ENCODE data around the gene ZBTB42. TPM values are rescaled to one million over a fixed set of nuclear protein-coding genes. Genes with fewer than 3 reads are reported as not detected.

The ZBTB42 gene
- total RNA-seq, 2 experiments from 2014 or later: 3.0 TPM

DNA sequence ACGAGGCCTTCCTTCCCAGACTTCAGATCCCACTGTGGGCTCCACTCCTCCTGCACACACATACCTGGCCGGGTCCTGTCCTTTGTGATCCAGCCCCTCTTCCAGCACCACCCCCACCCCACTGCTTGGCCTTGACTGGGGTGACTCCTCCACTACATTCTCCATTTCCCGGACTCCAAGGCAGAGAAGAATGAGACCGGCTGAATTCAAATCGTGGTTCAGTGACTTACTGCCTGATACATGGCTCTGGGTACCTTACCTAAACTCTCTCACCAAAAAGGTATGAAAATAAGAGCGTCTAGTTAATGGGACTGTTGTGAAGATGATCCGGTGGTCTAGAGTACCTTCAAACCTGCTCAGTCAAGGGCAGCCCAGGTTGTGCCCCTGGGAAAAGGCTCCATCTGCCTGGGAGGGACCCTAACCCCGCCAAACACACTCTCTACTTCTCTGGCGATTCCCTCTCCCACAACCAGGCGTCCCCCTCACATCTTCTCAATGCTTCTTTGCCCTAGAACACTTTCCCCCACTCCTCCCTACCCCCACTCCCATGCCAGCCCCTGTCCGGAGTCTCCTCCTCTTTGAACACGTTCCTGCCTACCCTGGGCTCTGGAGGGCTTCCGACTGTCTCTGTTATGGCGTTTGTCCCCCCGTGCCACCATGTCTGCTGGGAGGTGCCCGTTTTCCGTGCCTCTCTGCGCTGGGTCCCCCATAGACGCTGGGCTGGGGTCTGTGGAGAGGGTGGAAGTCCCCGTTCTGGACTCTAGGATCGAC lies 1.5 kb upstream of the ZBTB42 start:
- POLR2A ChIA-PET: no interaction called here
- CTCF ChIA-PET: interaction anchor here (1.9 kb wide), 1 partner anchor 31 kb away, joined by 6 read pairs; no protein-coding TSS in a partner anchor

DNA sequence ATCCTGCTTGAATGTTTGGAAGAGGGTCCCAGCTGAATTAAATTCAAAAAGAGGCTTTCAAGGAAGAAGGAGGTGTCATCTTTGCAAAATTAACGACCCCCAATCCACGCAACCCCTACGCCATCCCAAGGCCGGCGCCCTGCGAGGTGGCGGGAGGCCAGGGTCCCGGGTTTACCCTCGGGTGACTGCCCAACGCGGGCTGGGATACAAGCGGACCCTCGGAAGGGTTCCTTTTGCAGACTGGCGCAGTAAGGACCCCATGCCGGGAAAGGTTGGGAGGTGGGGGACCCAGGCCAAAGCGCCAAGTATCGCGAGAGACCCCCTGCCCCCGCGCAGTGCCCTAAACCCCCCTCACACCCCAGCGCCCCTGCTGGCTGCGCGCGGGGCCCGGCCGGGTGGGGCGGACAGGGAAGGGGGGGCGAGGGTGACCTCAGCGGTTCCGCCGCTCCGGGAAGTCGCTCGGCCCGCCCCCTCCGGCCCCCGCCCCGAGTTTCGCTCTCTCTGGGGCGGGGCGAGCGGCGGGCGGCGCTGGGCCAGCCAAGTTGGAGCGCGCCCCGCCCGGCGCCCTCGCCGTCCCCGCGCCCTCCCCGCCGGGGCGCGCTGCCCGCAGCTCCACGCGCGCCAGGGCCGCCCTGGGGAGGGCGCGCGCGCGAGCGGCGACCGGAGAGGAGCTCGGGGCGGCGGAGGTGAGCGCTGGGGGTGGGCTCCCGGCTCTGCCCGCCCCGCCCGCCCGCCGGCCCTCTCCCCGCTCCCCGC lies 708 bp upstream of the ZBTB42 start:
- POLR2A ChIA-PET: interaction anchor here (1.0 kb wide), 1 partner anchor 48 kb away, joined by 4 read pairs; the partner anchor contains the start of gene SIVA1
- CTCF ChIA-PET: interaction anchor here (0.9 to 1.9 kb wide), 5 partner anchors 9 to 32 kb away, joined by 4 to 12 read pairs (median 5); no protein-coding TSS in a partner anchor

DNA sequence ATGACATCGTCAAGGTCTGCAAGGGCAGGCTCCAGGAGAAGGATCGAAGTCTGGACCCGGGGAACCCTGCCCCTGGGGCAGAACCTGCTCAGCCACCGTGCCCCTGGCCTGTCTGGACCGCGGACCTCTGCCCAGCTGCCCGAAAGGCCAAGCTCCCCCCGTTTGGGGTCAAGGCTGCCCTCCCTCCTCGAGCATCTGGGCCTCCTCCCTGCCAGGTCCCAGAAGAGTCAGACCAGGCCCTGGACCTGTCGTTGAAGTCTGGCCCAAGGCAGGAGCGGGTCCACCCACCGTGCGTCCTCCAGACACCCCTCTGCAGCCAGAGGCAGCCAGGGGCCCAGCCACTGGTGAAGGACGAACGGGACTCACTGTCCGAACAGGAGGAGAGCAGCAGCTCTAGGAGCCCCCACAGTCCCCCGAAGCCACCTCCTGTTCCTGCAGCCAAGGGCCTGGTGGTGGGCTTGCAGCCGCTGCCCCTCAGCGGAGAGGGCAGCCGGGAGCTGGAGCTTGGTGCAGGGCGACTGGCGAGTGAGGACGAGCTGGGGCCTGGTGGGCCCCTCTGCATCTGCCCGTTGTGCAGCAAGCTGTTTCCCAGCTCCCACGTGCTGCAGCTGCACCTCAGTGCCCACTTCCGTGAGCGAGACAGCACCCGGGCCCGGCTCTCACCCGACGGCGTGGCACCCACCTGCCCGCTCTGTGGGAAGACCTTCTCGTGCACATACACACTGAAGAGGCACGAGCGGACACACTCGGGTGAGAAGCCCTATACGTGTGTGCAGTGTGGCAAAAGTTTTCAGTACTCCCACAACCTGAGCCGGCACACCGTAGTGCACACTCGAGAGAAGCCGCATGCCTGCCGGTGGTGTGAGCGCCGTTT lies 856 bp downstream of the ZBTB42 start:
- POLR2A ChIA-PET: interaction anchor here (1.2 kb wide), 1 partner anchor 13 kb away, joined by 14 read pairs; no protein-coding TSS in a partner anchor

DNA sequence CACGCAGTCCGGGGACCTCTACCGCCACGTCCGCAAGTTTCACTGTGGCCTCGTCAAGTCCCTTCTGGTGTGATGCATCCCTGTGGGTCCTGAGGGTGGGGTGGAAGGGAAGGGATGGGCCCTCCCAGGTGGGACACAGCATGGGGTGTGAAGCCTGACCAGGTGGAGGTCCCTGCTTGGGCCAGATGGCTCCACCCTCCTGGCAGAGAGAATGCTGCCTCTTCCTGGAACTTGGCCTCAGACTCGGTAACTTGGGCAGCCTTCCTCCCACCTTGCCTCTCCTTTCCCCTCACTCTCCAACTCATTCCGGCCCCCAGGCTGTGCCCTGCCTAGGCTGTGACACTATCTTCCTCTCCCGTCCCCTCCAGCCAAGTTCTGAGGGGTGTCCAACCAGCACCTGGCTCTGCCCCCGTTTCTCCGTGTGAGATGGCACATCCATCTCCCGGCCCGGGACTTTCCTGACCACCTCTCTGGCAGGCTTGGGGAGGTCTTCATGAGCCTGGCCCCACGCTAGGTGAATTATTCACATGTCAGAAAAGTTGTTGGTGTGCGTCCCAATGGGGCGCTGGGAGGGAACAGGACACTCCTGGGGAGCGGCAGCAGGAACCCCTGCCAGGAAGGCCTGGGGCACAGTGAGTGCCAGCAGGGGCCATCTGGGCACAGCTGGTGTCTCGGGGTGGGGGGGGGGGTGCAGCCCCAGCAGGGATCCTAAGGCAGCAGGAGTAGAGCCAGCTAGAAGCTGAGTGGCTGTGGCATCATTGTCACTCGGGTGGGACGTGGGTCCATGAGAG lies 1.7 kb downstream of the ZBTB42 start:
- CTCF ChIA-PET: interaction anchor here (1.6 to 1.9 kb wide), 2 partner anchors 34 to 49 kb away, joined by 3 to 9 read pairs; partner anchors contain the start of gene SIVA1
- POLR2A ChIA-PET: interaction anchor here (1.2 kb wide), 1 partner anchor 12 kb away, joined by 14 read pairs; no protein-coding TSS in a partner anchor

More for the DNA sequence above, 856 bp downstream of the ZBTB42 start:
- CTCF ChIA-PET: interaction anchor here (0.9 to 1.9 kb wide), 6 partner anchors 10 to 48 kb away, joined by 3 to 12 read pairs (median 4); partner anchors contain the start of gene SIVA1

DNA sequence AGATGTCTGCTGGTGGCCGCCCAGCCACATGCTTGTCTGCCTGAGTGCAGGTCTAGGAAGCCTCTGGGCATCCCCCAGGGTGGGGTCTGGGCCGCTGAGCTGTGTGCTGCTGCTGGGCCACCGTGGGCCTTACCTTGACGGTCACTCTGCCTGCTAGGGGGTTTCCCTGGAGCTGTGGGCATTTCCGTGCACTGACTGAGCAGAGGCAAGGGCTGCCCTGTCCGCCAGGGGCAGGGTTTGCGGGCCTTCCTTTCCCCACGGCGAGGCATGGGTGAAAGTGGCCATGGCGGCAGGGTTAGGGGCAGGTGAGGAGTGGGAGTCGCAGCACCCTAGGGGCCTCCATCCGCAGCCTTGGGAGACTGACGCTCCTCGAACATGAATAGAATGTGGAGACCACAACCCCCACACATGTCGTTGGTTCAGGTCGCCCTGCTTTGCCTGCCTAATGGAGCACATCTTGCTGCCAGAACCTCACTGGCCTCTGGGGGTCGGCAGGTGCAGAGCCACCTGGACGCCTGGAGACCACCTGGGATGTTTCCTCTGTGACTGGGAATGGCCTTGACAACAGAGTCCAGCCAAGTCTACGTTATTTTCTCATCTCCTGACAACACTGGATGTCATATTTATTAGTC lies 2.5 kb downstream of the ZBTB42 start:
- CTCF ChIA-PET: no interaction called here
- POLR2A ChIA-PET: no interaction called here

DNA sequence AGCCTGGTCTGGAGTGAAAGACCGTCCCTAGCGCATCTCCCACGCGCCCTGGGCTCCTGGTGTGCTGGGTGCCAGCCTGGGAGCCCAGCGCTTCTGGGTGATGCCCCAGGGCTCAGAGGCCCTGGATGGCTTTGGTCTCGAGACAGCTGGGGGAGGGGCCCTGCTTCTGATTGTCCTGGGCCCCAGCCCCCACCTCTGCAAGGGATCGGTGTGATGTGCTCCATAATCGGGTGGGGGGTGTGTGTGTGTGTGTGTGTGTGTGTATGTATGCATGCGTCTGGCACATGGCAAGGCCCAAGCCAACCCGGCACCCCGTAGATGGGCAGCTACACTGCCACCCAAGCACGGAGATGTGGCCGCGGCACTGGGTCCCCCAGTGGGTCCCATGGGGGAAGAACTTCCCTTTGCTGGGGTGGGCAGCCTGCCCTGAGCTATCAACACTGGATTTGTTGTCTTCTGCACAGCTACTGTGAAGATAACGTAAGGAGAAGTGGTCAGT lies 3.1 kb downstream of the ZBTB42 start:
- ChIA-PET POLR2A (no interaction called here), CTCF (no interaction called here)

DNA sequence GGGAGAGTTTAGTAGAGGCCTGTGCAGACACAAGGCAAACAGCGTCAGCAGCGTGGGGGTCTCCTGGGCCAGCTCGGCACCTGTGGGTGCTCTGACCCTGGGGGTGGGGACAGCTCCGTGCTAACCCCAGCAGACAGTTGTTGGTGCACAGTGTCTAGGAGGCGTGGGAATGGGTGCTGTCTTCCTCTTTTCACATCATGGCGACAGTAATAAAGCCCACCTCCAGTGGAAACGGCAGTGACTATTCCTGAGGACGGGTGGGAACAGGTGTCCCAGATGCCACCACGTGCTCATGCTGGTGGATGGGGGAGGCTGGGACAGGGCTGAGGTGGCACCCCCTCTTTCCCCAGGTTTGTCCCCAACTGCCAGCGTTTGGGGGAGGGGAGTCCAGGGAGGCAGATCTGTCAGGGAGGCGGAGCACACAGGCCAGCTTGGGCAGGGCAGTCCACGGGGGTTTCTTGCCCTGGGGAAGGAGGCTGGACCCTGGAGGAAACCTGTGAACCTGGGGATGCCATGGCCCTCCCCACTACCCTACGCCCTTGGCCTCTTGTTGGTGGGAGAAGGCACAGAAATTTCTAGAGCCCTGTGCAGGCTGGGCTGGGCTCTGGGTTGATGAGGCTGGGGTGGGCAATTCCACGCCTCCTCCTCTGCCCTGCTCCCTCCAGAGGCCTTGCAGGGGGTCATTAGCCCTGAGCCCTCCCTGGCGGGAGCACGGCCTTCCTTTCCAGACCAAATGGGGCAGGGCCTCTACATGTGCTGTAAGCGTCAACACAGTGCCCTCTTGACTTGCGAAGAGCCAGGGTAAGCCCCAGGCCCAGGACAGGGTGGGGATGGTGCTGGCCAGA lies 3.8 kb downstream of the ZBTB42 start:
- ChIA-PET CTCF (no interaction called here), POLR2A (no interaction called here)

DNA sequence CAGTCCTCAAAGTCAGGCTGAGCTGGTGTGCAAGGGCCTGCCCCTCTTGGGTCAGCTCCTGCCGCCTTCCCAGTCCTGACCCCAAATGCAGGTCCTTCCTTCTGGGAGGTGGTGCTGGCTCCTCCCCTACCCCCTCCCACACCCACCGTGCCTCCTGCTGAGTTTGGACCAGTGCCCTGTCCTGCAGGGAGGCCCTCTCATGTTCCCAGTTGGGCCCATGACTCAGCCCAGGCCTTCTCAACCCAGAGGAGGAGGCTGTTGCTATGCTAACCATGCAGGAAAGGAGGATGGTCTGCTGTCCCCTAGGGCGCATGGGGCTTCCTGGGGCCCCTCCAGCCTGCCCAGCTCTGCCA lies 4.4 kb downstream of the ZBTB42 start:
- CTCF ChIA-PET: no interaction called here

DNA sequence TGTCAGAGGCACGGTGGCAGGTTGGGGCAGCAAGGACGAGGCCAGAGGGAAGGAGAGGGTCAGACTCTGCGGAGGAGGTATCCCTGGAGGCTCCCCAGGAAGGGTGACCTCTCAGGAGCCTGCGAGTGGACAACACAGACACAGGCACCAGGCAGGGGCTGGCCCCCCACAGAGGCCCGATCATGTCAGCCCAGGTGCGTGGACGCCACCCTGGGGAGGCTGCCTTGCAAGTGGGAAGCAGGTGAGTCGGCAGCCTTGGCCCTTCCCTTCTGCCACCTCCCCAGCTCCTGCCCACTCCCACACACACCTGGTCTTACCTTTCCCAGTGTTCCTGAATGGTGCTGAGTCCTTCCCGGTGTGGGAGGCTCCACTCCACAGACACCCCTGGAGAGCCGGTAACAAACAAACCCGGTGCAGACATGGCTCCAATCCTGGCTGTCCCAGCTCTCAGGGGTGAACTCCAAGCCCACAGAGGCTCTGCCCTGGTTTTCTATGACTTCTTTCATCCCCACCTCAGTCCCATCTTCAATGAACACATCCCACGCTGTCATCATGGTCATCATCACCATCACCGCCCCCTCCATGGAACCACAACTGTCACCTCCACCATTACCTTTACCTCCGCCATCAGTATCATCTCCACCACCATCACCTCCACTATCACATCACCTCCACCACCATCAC lies 5.2 kb downstream of the ZBTB42 start:
- ChIA-PET CTCF (no interaction called here), POLR2A (no interaction called here)

More for the DNA sequence above, 4.4 kb downstream of the ZBTB42 start:
- POLR2A ChIA-PET: no interaction called here

DNA sequence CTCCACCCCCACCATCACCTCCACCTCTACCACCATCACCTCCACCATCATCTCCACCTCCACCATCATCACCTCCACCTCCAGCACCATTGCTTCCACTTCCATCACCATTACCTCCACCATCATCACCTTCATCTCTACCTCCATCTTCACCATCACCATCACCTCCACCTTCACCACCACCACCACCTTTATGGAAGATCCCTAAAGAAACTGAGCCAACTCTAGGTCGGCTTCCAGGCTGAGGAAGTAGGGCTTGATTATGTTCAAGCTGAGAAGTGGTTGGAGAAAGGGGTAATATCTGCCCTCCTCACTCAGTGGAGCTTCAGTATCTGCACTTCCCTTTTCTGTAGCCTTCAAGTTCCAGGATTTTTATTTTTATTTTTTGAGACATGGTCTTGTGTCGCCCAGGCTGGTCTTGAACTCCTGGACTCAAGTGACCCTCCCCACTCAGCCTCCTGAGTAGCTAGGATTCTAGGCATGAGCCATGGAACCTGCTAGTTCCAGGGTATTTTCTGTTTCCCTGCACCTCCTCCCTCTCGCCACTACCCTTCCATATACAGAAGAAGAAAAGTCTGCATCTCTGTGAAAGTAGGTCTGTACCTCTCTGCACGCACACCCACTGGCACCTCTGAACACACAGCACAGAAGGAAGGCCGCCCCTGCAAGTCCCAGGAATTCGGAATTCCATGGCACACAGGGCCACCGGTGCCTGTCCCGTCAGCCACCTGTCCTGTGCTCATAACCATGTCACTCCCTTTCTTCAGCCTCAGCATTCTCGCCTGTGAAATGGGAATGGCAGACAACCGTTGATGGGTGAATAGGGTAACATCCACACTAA lies 5.9 kb downstream of the ZBTB42 start:
- ChIA-PET CTCF (no interaction called here), POLR2A (no interaction called here)

DNA sequence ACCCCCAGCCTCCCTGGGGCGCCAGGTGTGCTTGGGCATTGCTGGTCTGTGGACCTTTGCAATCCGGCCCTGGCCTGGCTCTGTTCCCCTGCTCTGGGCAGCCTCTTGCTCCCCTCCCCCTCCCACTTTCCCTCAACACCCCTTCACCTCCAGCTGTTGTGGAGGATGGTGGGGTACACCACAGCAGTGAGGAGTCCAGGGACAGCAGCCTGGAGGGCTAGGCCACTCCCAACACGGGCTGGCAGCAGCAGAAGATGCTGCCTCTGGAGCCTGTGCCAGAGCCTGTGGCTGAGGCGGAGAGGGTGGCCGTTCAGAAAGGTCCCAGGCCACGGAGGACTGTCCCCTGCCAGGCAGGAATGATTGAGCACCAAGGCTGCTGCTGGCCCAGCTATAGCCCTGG lies 7.6 kb downstream of the ZBTB42 start:
- POLR2A ChIA-PET: no interaction called here
- CTCF ChIA-PET: no interaction called here

DNA sequence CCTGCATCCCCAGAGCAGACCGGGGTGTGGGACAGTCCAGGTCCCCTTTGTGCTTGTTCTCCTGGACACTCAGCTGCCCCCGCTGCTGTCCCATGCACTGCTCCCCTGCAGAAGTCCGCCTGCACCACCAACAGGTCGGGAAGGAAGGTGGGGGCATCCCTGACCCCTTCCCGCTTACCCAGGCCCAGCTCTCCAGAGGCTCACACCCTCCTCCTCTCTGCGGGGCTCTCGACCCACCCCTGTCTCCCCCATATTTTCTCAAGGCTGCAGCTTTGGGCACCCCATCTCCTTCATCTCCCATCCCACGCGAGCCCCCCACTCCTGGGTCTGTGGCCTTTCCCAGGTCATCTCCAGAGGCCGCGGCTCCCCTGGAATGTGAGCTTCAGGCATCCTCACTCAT lies 9.4 kb downstream of the ZBTB42 start:
- CTCF ChIA-PET: no interaction called here

DNA sequence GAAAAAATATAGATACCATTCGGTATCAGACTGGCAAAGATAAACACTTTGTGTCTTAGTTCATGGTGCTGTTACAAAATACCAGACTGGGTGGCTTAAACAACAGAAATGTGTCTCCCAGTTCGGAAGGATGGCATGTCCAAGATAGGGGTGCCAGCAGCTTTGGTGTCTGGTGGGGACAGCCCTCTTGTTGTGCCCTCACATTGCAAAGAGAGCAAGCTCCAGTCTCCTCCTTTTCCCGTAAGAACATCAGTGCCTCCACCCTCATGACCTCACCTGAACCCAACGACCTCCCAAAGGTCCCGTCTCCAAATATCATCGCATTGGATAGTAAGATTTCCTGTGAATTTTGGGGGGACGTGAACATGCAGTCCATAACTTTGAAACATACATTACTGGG lies 12.4 kb downstream of the ZBTB42 start:
- ChIA-PET CTCF (interaction anchor here (1.4 kb wide), 2 partner anchors 12 to 13 kb away, joined by 4 read pairs; partner anchors contain the start of gene ZBTB42), POLR2A (no interaction called here)

More for the DNA sequence above, 9.4 kb downstream of the ZBTB42 start:
- POLR2A ChIA-PET: no interaction called here

DNA sequence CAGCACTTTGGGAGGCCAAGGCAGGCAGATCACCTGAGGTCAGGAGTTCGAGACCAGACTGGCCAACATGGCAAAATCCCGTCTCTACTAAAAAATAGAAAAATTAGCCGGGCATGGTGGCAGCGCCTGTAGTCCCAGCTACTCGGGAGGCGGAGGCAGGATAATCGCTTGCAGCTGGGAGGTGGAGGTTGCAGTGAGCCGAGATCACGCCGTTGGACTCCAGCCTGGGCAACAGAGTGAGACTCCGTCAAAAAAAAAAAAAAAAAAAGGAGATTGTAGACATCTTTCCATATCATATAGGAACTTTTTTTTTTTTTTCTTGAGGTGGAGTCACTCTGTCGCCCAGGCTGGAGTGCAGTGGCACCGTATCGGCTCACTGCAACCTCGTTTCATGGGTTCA lies 13.8 kb downstream of the ZBTB42 start:
- ChIA-PET POLR2A (interaction anchor here (1.5 kb wide), 1 partner anchor 13 kb away, joined by 14 read pairs; no protein-coding TSS in a partner anchor), CTCF (interaction anchor here (0.6 to 0.7 kb wide), 2 partner anchors 44 to 1716 kb away, joined by 3 to 5 read pairs; no protein-coding TSS in a partner anchor)

DNA sequence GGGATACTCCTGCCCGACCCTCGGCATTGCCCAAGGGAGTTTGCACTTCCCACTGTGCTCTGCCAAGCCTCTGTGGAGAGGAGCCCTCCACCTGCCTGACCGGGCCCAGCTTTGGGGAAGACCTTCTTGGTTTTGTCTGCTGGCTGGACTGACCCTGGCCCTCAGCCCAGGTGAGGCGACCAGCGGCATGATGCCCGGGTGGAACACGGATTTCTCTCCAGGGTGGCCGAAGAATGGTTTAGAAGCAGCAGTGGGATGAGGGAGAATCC lies 15.6 kb downstream of the ZBTB42 start:
- ChIA-PET CTCF (interaction anchor here (1.9 kb wide), 1 partner anchor 10 kb away, joined by 15 read pairs; no protein-coding TSS in a partner anchor), POLR2A (interaction anchor here (1.5 kb wide), 1 partner anchor 9 kb away, joined by 7 read pairs; no protein-coding TSS in a partner anchor)
